GM21526 (cell line): ENCODE results near the gene TLN1.

Experiments
- ATAC-seq: cut with Tn5 transposase; IDR thresholded peaks from one replicate; pipeline ENCODE4 v1.9.1; 2021; ENCODE audit warnings: moderate library complexity; ENCODE audit not compliant: unreplicated experiment, low FRiP score

Gene TLN1

DNA sequence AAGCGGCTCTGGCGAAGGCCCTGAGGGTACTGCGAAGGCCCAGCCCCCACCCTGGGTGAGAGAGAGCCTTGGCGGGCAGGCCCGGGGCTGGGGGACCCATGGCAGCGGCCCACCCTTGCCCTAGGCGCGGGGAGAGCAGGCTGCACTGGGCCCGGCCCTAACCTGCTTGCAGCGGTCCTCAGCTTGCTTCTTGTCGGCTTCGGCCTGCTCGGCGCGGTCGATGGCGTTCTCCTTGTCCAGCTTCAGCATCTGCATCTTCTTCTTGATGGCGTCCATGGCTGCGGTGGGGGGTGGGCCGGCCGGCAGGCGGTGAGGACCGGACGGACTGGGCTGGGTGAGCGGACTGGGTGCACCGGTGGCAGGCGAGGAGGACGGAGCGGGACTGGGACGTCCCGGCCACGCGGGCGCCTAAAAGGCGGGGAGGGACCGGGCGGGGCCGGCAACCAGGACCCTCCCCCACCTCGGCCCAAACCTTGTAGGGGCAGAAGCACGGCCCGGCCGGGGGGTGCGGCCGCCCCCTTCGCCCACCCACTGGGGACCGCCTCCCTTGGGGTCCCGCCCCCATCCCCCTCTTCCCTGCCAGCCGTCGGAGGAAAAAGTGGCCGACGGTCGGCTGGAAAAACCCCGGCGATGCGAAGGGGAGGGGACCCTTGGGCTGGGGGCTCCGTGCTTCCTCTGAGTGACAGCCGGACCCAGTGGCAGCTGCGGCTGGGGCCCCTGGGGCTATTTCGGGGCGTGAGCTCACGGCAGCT lies 42.3 kb downstream of the TLN1 start, which contains the start of gene TPM2:
Gene TPM2, minus strand, starts transcription at position 384 of the 752 bp plus-strand sequence. Its CDS starts 108 bp downstream, at position 276.
- ATAC-seq: no peak

GRCh38 chr9:35688558-35689541 lies 43.1 kb downstream of the TLN1 start:
- ATAC-seq: no peak

GRCh38 chr9:35687972-35688557 lies 43.9 kb downstream of the TLN1 start:
- no peak for ATAC-seq

- no peak for ATAC-seq
Observed at GRCh38 chr9:35687306-35687705, 44.7 kb downstream of the TLN1 start.

DNA sequence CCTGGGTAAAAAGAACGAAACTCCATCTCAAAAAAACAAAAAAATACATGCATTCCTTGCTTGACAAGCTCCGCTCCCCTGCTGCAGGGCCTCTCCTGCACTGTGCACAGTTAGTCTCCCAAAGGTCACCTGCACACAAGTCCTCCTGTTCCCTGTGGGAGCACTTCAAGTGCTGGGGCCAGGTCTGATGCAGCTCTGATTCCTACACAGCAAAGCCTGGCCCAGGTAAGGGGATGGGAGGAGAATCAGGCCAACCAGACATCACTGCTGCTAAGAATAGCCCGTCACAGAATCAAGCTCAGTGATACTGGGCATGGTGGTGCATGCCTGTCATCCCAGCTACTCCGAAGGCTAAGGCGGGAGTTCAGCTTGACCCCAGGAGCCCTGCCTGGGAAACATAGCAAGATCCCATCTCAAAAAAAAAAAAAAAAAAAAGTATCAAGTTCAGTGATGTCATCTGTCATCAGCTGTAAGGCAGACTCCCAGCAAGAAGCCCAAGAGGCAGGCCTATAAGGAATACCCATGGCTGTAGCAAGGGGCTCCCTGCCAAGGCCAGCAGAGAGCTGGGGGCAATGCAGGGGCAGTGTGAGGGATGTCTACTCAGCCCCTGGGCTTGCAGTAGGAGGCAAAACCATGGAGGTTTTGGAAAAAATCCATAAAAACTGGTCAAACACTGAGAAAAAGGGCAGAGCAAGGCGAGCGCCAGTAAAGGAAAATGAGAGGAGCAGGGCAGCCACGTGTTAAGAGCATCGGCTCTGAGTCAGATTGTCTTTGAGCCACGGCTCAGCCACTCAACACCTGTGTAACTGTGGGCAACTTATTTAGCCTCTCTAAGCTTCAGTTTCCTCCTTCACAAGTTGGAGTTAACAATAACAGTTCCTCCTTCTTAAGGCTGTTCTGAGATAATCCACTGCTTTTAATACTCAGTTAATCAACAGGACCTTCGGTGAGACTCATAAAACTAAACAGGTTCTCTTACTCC lies 45.5 kb downstream of the TLN1 start:
- no peak for ATAC-seq

GRCh38 chr9:35685506-35685905 lies 46.5 kb downstream of the TLN1 start:
- ATAC-seq: no peak

- ATAC-seq: no peak
Observed at GRCh38 chr9:35684921-35685320, 47.1 kb downstream of the TLN1 start.

DNA sequence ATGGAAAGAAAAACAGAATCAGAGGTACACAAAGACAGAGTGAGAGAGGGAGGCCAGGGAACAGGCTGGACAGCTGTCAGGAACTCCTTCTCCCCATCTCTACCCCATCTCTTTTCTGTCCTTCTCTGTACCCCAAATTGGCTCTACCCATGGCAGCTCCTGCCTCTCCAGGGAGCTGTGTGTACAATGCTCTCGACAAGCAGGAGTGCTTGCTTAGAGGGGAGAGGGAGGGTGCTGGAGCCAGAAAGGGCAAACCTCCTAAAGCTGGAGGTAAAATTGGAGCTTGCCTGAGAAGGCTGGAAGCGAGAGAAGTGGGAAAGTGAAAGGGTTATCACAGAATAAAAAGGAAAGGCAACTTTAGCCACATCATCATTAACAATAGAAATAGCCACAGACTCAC lies 48.7 kb downstream of the TLN1 start:
- ATAC-seq: no peak

DNA sequence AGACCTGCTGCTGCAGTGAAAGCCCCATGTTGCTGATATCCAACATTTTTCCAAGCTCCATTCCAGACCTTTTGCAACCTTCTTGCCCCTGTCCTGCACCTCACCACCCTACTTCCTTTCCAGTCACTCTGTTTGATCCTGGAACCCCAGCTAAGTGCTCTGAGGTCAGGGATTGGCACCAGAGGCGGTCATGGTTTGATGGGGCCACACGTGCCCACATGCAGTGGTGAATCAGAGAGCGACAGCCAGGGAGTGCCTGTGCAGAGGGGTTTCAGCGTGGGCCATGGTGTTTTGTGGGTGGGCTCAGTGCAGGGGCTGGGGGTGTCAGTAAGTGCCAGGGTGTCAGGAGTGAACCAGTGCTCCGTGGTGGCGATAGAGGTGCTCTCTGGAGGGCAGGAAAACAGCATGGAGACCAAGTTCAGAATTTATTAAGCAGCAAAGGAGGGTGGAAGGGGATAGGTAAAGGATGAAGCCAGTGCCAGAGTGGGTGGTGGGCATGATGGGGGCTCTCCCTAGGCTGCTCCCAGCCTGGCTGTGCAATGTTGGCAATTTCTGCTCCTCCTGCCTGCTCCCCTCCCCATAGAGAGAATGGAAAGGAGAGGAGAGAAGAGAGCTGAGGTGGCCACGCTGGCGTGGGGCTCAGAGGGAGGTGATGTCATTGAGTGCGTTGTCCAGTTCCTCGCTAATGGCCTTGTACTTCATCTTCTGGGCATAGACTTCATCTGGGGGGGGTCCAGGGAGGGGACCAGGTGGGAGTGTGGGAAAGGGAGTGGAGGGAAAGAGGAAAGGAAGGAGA lies 49.3 kb downstream of the TLN1 start:
- no peak for ATAC-seq

DNA sequence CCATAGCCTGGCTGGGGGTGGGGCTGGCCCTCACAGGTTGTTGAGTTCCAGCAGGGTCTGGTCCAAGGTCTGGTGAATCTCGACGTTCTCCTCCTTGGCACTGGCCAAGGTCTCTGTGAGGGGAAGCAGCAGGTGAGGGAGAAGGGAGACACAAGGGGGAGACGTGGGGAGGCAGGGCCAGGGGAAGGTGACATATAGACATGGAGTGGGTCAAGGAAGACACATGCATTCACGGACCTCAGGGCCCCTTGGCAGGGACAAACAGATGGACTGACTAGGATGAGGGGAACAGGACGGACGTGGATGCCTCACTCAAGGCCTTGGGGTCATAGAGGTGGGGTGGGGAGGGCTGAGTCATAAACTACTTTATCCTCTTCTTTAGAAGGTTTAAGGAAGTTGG lies 49.9 kb downstream of the TLN1 start:
- no peak for ATAC-seq

DNA sequence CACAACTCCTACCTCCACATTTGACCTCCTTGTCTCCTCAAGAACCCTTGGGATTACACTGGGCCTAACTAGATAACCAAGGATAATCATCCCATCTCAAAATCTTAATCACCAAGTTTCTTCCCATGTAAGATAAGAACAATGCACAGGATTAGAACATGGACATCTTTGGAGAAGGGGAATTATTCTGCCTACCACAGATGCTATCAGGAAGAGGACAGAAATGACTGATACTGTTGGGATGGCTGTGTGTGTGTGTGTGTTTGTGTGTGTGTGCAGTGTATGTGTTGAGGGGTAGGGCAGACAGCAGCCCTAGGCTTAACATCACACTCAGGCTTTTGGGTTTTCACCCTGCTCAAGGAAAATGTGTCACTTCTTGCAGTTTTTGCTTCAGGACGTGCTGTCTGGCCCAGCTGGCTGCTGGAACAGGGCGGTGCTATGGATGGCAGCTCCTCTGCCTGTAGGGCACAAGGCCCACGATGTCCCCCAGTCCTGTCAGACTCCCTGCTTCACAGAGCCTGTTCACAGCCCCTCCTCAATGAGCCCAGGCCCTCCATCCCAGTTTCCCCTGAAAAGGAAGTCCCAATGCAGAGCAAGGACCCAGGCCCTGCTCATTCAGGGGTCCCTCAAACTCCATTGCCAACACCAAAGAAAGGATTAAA lies 50.5 kb downstream of the TLN1 start:
- no peak for ATAC-seq

- peak; percentile 55 for ATAC-seq
Observed at GRCh38 chr9:35680331-35681105, 51.5 kb downstream of the TLN1 start.

DNA sequence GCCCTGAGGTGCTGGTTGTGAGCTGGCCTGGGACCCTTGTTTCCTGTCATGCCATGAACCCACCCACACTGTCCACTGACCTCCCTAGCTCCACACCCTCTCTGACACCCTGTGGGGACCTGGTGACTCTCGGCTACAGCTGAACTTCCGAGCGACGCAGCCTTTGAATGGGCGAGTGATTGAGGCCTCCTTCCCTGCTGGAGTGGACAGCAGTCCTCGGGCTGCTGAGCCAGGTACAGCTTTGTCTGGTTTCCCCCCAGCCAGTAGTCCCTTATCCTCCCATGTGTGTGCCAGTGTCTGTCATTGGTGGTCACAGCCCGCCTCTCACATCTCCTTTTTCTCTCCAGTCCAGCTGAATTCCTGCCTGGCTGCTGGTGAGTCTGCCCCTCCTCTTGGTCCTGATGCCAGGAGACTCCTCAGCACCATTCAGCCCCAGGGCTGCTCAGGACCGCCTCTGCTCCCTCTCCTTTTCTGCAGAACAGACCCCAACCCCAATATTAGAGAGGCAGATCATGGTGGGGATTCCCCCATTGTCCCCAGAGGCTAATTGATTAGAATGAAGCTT lies 52.1 kb downstream of the TLN1 start:
- no peak for ATAC-seq

DNA sequence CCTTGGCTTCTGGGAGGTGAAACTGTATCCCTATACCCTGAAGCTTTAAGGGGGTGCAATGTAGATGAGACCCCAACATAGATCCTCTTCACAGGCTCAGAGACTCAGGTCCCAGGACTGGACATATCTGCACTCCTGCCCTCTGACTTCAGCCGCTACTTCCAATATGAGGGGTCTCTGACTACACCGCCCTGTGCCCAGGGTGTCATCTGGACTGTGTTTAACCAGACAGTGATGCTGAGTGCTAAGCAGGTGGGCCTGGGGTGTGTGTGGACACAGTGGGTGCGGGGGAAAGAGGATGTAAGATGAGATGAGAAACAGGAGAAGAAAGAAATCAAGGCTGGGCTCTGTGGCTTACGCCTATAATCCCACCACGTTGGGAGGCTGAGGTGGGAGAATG lies 52.9 kb downstream of the TLN1 start:
- no peak for ATAC-seq

DNA sequence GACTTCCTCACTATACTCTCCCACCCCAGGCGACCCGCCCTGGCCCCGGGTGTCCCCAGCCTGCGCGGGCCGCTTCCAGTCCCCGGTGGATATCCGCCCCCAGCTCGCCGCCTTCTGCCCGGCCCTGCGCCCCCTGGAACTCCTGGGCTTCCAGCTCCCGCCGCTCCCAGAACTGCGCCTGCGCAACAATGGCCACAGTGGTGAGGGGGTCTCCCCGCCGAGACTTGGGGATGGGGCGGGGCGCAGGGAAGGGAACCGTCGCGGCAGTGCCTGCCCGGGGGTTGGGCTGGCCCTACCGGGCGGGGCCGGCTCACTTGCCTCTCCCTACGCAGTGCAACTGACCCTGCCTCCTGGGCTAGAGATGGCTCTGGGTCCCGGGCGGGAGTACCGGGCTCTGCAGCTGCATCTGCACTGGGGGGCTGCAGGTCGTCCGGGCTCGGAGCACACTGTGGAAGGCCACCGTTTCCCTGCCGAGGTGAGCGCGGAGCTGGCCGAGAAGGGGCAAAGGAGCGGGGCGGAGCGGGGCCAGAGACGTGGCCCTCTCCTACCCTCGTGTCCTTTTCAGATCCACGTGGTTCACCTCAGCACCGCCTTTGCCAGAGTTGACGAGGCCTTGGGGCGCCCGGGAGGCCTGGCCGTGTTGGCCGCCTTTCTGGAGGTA lies 56.1 kb downstream of the TLN1 start:
- no peak for ATAC-seq

- no peak for ATAC-seq
Observed at GRCh38 chr9:35675204-35675603, 56.8 kb downstream of the TLN1 start.

DNA sequence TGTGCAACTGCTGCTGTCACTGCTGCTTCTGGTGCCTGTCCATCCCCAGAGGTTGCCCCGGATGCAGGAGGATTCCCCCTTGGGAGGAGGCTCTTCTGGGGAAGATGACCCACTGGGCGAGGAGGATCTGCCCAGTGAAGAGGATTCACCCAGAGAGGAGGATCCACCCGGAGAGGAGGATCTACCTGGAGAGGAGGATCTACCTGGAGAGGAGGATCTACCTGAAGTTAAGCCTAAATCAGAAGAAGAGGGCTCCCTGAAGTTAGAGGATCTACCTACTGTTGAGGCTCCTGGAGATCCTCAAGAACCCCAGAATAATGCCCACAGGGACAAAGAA lies 58.0 kb downstream of the TLN1 start:
- ATAC-seq: no peak
